ENCODE data around the gene TAF15.

TAF15 gene

GRCh38 chr17:35872196-35872980, 63.1 kb downstream of the TAF15 start:
- no peak for DNase-seq (ENCODE audit: low read depth)

GRCh38 chr17:35875072-35875799, 66.0 kb downstream of the TAF15 start:
- no peak for DNase-seq (ENCODE audit: low read depth)

DNA sequence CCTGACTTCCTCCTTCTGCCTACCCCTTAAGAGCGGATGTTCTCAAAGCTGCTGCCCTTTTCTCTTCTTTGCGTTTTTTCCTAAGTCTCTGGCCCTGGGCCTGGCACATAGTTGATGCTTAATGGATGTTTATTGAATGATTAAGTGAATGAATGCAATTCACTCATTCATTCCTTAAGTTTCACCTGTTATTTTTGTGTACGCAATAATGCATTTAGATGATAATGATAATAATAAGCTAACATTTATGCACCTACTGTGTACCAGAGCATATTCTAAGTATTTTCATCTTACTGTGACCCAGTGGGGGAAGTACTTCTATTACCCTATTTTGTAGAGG, 66.5 kb downstream of the TAF15 start:
- no peak for DNase-seq (ENCODE audit: low read depth)

- no peak for DNase-seq (ENCODE audit: low read depth)
Measured at GRCh38 chr17:35876534-35876933, 67.2 kb downstream of the TAF15 start.

- no peak for DNase-seq (ENCODE audit: low read depth)
Measured at GRCh38 chr17:35877345-35878029, 68.2 kb downstream of the TAF15 start.

DNA sequence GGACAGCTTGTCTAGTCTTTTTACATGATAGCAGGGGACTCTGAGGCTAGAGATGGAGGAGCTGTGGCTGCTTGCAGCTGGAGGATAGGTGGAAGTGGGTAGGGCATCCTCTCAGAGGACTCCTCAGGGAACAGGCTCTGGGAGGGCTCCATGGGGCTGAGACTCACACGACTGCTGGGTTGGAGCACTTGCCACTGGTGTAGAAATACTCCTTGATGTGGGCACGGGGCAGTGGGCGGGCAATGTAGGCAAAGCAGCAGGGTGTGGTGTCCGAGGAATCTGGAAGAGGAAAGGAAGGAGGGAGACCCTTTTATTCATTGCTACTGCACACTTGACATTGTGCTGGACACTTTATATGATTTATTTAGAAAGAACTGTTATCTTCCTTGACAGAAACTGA, 69.1 kb downstream of the TAF15 start:
- no peak for DNase-seq (ENCODE audit: low read depth)

DNA sequence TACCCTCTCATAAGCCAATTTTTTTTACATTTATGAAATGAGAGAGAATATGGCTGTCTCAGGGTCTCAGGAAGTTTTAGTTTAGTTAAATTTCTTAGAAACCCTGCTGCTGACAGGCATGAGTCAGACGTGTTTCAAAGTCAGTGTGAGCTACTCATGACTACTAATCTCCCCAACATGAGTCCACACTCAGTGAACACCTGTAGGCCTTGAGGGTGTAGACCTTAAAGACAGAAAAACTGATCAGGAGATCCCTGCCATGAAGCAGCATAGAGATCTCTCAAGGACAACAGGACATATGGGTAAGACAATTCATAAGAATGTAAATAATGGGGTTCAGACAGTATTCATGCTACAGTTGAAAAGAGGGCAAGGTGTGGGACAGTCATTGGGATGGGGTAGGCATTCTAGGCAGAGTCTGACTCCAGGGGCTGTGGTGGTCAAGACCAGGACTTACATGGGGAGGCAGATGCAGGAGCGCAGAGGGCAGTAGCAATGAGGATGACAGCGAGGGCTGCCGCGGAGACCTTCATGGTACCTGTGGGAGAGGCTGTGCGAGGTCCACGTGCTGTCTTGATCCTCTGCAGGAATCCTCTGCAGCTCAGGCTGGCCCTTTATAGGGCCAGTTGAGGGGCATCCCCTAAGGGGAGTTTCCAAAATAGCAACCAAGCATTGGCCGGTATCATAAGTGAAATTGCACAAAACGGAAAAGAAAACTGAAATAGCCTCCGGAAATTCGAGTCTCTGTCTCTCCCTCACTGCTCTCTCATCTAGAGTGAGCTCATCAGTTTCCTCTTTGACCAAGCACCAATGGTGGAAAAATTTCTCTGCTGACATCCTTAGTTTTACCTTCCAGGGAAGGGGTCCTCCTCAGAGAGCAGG, 70.7 kb downstream of the TAF15 start, which contains the start of gene CCL5:
CCL5 (minus strand) TSS at position 588 of the 882 bp plus-strand sequence.
- no peak for DNase-seq (ENCODE audit: low read depth)

- no peak for DNase-seq (ENCODE audit: low read depth)
Measured at GRCh38 chr17:35889241-35889640, 80.0 kb downstream of the TAF15 start.

GRCh38 chr17:35889818-35890773, 80.8 kb downstream of the TAF15 start:
- DNase-seq (ENCODE audit: low read depth) = no peak

- no peak for DNase-seq (ENCODE audit: low read depth)
Measured at GRCh38 chr17:35890774-35891155, 81.5 kb downstream of the TAF15 start.

DNA sequence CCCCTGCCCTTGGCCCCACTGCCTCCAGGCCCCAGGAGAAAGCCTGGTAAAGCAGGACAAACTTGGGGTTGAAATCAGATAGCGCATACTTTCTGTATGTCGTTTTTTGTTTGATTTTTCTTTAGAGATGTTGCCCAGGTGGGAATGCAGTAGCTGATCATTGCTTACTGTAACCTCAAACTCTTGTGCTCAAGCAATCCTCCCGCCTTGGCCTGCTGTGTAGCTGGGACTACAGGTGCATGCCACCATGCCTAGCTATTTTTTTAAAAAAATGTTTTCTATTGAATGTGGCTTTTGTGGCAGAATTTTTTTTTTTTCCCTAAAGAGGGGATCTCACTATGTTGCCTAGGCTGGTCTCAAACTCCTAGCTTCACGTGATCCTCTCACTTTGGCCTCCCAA, 82.0 kb downstream of the TAF15 start:
- DNase-seq (ENCODE audit: low read depth) = no peak

GRCh38 chr17:35892091-35893035, 83.1 kb downstream of the TAF15 start:
- DNase-seq (ENCODE audit: low read depth) = no peak

DNA sequence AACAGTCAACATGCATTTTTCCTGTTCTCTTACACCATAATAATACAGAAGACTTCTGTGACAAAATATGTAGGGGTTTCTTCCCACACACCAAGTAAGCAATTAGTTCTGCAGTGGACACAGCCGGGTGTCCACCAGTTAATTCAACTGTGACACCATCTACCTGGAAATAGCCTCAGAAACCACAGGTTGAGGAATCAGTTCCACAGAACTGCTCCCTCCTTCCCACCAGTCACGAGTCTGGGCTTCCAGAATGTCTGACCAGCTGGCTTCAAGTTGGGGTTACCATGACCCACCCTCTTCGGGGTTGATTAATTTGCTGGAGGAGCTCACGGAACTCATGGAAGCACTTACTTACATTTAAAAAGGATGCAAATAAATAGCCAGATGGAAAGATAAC, 84.5 kb downstream of the TAF15 start:
- DNase-seq (ENCODE audit: low read depth) = no peak

GRCh38 chr17:35894206-35894605, 84.9 kb downstream of the TAF15 start:
- no peak for DNase-seq (ENCODE audit: low read depth)

- no peak for DNase-seq (ENCODE audit: low read depth)
Measured at GRCh38 chr17:35895636-35896587, 86.6 kb downstream of the TAF15 start.

Data from stimulated activated CD8-positive, alpha-beta memory T cell treated with anti-CD3 and anti-CD28 coated beads, Interleukin-15, amount 100 ng/mL, for 24 hours (primary cell).